Vagina (tissue), 2 donors: Measurements from ENCODE around the gene HK3. TPM values are rescaled to one million over a fixed set of nuclear protein-coding genes. Genes with fewer than 3 reads are reported as not detected.

Experiments used
- DNase-seq, 2 donors: peaks; one replicate each; pipeline ENCODE4 v3.0.0-alpha.2; 2017; ENCODE audit errors: extremely low spot score in 2 of 2
- H3K27ac ChIP-seq: fragments of 200-600 bp; sonication (generic); one replicate; pipeline ENCODE4 v1.5.1; 2019
- H3K27me3 ChIP-seq: fragments of 200-600 bp; sonication (generic); one replicate; pipeline ENCODE4 v1.5.1; 2019
- H3K36me3 ChIP-seq, 2 donors: fragments of 200-600 bp; sonication (generic); one replicate each; pipeline ENCODE4 v1.5.1; 2017 to 2019
- H3K4me1 ChIP-seq: fragments of 200-600 bp; sonication (generic); one replicate; pipeline ENCODE4 v1.5.1; 2019
- H3K4me3 ChIP-seq, 2 donors: fragments of 200-600 bp; sonication (generic); 1 replicate in 1 of 2; 2 replicates in 1 of 2; pipeline ENCODE4 v1.5.1; 2016 to 2019
- H3K9me3 ChIP-seq: fragments of 200-600 bp; sonication (generic); one replicate; pipeline ENCODE4 v1.5.1; 2019
- CTCF ChIP-seq, 3 experiments: fragments of 450-650 bp in 2 of 3; fragments of 200-600 bp in 1 of 3; sonication (generic) in 1 of 3; IDR thresholded peaks; one replicate each; pipeline ENCODE4 v1.5.1; 2017 to 2019; ENCODE audit warnings: antibody characterized with exemption in 3 of 3, mild to moderate bottlenecking in 2 of 3, moderate library complexity in 2 of 3
- POLR2A ChIP-seq, 2 donors: fragments of 450-650 bp; IDR thresholded peaks; one replicate each; pipeline ENCODE4 v1.6.1; 2017; ENCODE audit warnings: antibody characterized with exemption in 2 of 2, mild to moderate bottlenecking in 2 of 2, moderate library complexity in 2 of 2
- POLR2AphosphoS5 ChIP-seq, 2 donors: sonication (generic); formaldehyde crosslinking; IDR thresholded peaks; one replicate each; pipeline ENCODE4 v1.9.0; 2017; ENCODE audit warnings: antibody characterized with exemption in 2 of 2, mild to moderate bottlenecking in 2 of 2, low read depth in 1 of 2; ENCODE audit not compliant: insufficient read depth in 1 of 2
- intact Hi-C: fragments of 100-400 bp; cut with DNase I; formaldehyde crosslinking; loops from one replicate; pipeline ENCODE4 v1.15.1; 2023
- total RNA-seq: library from RNA; depleted of rRNA; stranded (reverse); fragments of >200 nt; gene quantifications from one replicate; pipeline ENCODE4 v1.2.3, GENCODE V29; 2016

Gene HK3
- total RNA-seq, 1 donor from 2014 or later: 7.4 TPM

GRCh38 chr5:176900780-176901204 lies 1.6 kb upstream of the HK3 start:
- Histone ChIP-seq H3K9me3 (no peaks in the 10 kb centered on the region), H3K4me3 (no peak overlapping the region), H3K4me1 (no peaks in the 10 kb centered on the region), H3K36me3 (peaks cover 0 to 20% of the 10 kb centered on the region in 2 donors), H3K27ac (no peak overlapping the region), H3K27me3 (no peaks in the 10 kb centered on the region)
- DNase-seq: no peak
- intact Hi-C loops: no loop called here
- TF ChIP-seq POLR2AphosphoS5 (IDR thresholded peaks at IDR 0.05; ENCODE audit: insufficient read depth in 1 of 2, low read depth in 1 of 2): no peak
- TF ChIP-seq CTCF (IDR thresholded peaks at IDR 0.05): no peak
- no peak for TF ChIP-seq POLR2A (IDR thresholded peaks at IDR 0.05)

GRCh38 chr5:176899946-176900779 lies 1.0 kb upstream of the HK3 start:
- DNase-seq: no peak
- no peak overlapping the region for H3K4me3 ChIP-seq
- no peaks in the 10 kb centered on the region for H3K27me3 ChIP-seq
- H3K9me3 ChIP-seq: no peaks in the 10 kb centered on the region
- H3K36me3 ChIP-seq: peaks cover 0 to 14% of the 10 kb centered on the region in 2 donors
- no peaks in the 10 kb centered on the region for H3K4me1 ChIP-seq
- no peak overlapping the region for H3K27ac ChIP-seq
- TF ChIP-seq POLR2AphosphoS5 (IDR thresholded peaks at IDR 0.05; ENCODE audit: insufficient read depth in 1 of 2, low read depth in 1 of 2): no peak
- TF ChIP-seq CTCF (IDR thresholded peaks at IDR 0.05): no peak
- TF ChIP-seq POLR2A (IDR thresholded peaks at IDR 0.05): no peak
- intact Hi-C loops: no loop called here

- Histone ChIP-seq H3K36me3 (no peaks in the 10 kb centered on the region), H3K4me1 (no peaks in the 10 kb centered on the region), H3K4me3 (no peak overlapping the region), H3K27ac (no peak overlapping the region), H3K9me3 (no peaks in the 10 kb centered on the region), H3K27me3 (no peaks in the 10 kb centered on the region)
- intact Hi-C loops: no loop called here
- TF ChIP-seq POLR2AphosphoS5 (IDR thresholded peaks at IDR 0.05; ENCODE audit: insufficient read depth in 1 of 2, low read depth in 1 of 2) (no peak), CTCF (IDR thresholded peaks at IDR 0.05) (no peak), POLR2A (IDR thresholded peaks at IDR 0.05) (no peak)
- no peak for DNase-seq
Observed at GRCh38 chr5:176897263-176897662, 1.9 kb downstream of the HK3 start.

GRCh38 chr5:176895831-176896230 lies 3.3 kb downstream of the HK3 start:
- Histone ChIP-seq H3K36me3 (no peaks in the 10 kb centered on the region), H3K27me3 (no peaks in the 10 kb centered on the region), H3K9me3 (no peaks in the 10 kb centered on the region), H3K4me3 (no peak overlapping the region), H3K27ac (no peak overlapping the region), H3K4me1 (no peaks in the 10 kb centered on the region)
- intact Hi-C loops: no loop called here
- TF ChIP-seq CTCF (IDR thresholded peaks at IDR 0.05) (no peak), POLR2A (IDR thresholded peaks at IDR 0.05) (no peak), POLR2AphosphoS5 (IDR thresholded peaks at IDR 0.05; ENCODE audit: insufficient read depth in 1 of 2, low read depth in 1 of 2) (no peak)
- peak in 1 of 2 donors; percentile 64 for DNase-seq

GRCh38 chr5:176894298-176894697 lies 4.8 kb downstream of the HK3 start:
- intact Hi-C loops: no loop called here
- TF ChIP-seq CTCF (IDR thresholded peaks at IDR 0.05) (no peak), POLR2A (IDR thresholded peaks at IDR 0.05) (no peak), POLR2AphosphoS5 (IDR thresholded peaks at IDR 0.05; ENCODE audit: insufficient read depth in 1 of 2, low read depth in 1 of 2) (no peak)
- DNase-seq: peak in 1 of 2 donors; percentile 87
- no peaks in the 10 kb centered on the region for H3K27me3 ChIP-seq
- H3K4me1 ChIP-seq: no peaks in the 10 kb centered on the region
- H3K9me3 ChIP-seq: no peaks in the 10 kb centered on the region
- no peak overlapping the region for H3K27ac ChIP-seq
- no peaks in the 10 kb centered on the region for H3K36me3 ChIP-seq
- no peak overlapping the region for H3K4me3 ChIP-seq
